ENCODE results near the gene IL1A. TPM values are rescaled to one million over a fixed set of nuclear protein-coding genes. Genes with fewer than 3 reads are reported as not detected.

Gene IL1A
- total and polyA plus RNA-seq, 10 of the 15 experiments (the other 5 are each of a cell fraction or from before 2014, with no cell fraction given), result 0.10 to 8.7 (median 6.9) TPM

DNA sequence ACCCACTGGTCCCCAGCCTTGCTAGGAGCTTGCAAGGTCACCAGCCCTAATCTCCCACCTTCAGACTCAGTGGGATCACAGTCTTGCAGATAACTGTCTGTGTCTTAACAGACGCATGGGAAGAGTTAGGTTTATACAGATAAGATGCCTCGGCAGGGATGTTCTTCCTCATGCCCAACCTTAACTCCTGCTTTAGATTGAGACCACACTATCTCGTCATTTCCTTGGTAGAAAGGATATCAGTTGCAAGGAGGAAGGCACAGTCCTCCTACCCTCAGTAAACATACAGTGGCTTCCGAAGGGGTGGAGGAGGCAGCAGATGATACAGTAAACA lies 56.3 kb downstream of the IL1A start:
- H3K27me3 ChIP-seq (replicated peaks in 1 of 2; ENCODE audit: control insufficient read depth in 2 of 2, insufficient read depth in 2 of 2, low read length in 1 of 2), result no peaks in the 10 kb centered on the region
- TF ChIP-seq CHD4 (IDR thresholded peaks at IDR 0.05), result no peak
- TF ChIP-seq SMAD1 (IDR thresholded peaks at IDR 0.05; ENCODE audit: low read depth, partially characterized antibody), result no peak
- TF ChIP-seq PAX5 (IDR thresholded peaks at IDR 0.05; ENCODE audit: borderline replicate concordance, low read depth, low read length), result no peak
- H3K4me2 ChIP-seq (ENCODE audit: control insufficient read depth, insufficient read depth), result no peak overlapping the region
- ATAC-seq, result no peak
- H3K27ac ChIP-seq (ENCODE audit: control insufficient read depth, insufficient read depth), result no peak overlapping the region
- SMC1A ChIA-PET (ENCODE audit: uncharacterized antibody, unreplicated experiment), result interaction anchor here (0.6 to 10.9 kb wide), 24 partner anchors 11 to 239 kb away, joined by 3 to 455 read pairs (median 6); partner anchors contain the start of gene SLC20A1
- H4K20me1 ChIP-seq (ENCODE audit: control insufficient read depth, insufficient read depth), result no peaks in the 10 kb centered on the region
- no peaks in the 10 kb centered on the region for H3K9me3 ChIP-seq (replicated peaks; ENCODE audit: control insufficient read depth, insufficient read depth, low read length)
- no peak overlapping the region for H2AFZ ChIP-seq (ENCODE audit: control insufficient read depth, low read depth, low read length)
- CTCF ChIA-PET, result interaction anchor here (0.8 to 12.8 kb wide), 21 partner anchors 9 to 247 kb away, joined by 3 to 671 read pairs (median 18); partner anchors contain the start of genes CHCHD5 and SLC20A1
- FAIRE-seq, result no peak
- peaks cover 22% of the 10 kb centered on the region for H3K4me1 ChIP-seq (ENCODE audit: control insufficient read depth, insufficient read depth, low read length)
- no peaks in the 10 kb centered on the region; a peak in 1 of 4 replicates for H3K36me3 ChIP-seq (ENCODE audit: control insufficient read depth in 2 of 2, insufficient read depth in 2 of 2, low read length in 1 of 2)
- in situ Hi-C loops (cut with MboI), result no loop called here
- no peak overlapping the region for H3K9ac ChIP-seq (ENCODE audit: control insufficient read depth, insufficient read depth, low read length)
- RAD21 ChIA-PET (ENCODE audit: unreplicated experiment), result interaction anchor here (0.8 to 10.7 kb wide), 13 partner anchors 20 to 231 kb away, joined by 3 to 494 read pairs (median 45); partner anchors contain the start of genes CHCHD5 and SLC20A1
- H3K79me2 ChIP-seq (ENCODE audit: control insufficient read depth, insufficient read depth, low read length), result no peaks in the 10 kb centered on the region
- no peak for DNase-seq (ENCODE audit: low read depth, low spot score)
- no peak overlapping the region for H3K4me3 ChIP-seq
- 70% methylated on average over 4 of the region's 4 CpGs for WGBS (ENCODE audit: insufficient coverage, insufficient replicate concordance, low lambda C conversion rate, missing lambda C conversion rate)
- intact Hi-C loops (cut with micrococcal nuclease; ENCODE audit: unreplicated experiment), result loop anchor here (5.0 kb wide), 1 partner anchor 246 kb away; the partner anchor contains the start of gene TTL
- BruUV-seq (replicated peaks), result no TSS peak
- POLR2A ChIA-PET, result interaction anchor here (1.1 to 4.9 kb wide), 8 partner anchors 15 to 145 kb away, joined by 3 to 41 read pairs (median 10); no protein-coding TSS in a partner anchor

DNA sequence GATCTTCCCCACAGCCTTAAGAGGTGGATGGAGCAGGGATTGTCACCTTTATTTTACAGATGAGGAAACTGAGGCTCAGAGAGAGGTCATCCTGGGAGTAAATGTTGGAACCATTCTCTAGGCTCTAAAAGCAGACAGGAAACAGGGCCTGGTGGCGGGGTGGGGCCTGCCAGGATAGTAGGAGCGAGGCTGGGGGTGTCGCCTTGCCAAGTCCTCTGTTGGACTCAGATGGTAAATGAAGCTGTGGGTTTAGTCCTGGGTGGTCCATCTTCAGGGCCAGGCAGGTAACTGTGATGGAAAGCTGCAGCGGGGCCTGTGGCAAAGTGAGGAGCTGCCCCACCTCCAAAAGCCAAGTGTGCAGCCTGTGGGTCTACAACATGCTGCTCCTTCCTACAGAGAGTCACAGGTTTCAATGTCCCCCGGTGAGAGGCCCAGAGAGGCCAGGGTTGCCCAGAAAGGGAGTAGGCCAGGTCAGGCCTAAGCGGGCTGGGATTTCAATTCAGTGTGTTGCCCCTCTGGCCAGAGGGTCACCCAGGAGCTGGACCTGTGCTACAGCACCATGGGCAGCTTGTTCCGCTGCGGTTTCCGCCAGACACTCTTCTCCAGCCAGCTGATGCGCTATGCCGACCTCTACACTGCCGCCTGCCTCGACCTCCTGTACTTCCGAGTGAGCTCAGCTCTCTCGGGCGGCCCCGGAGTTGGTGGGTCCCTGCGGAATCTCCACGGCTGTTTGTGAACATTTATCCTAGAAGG lies 56.8 kb downstream of the IL1A start:
- ChIA-PET POLR2A (interaction anchor here (1.1 to 4.9 kb wide), 9 partner anchors 15 to 144 kb away, joined by 3 to 51 read pairs (median 11); no protein-coding TSS in a partner anchor), RAD21 (ENCODE audit: unreplicated experiment) (interaction anchor here (0.7 to 10.7 kb wide), 20 partner anchors 10 to 231 kb away, joined by 3 to 494 read pairs (median 22); partner anchors contain the start of genes CHCHD5 and SLC20A1), SMC1A (ENCODE audit: uncharacterized antibody, unreplicated experiment) (interaction anchor here (0.6 to 10.9 kb wide), 32 partner anchors 10 to 239 kb away, joined by 3 to 455 read pairs (median 10); partner anchors contain the start of genes CHCHD5 and SLC20A1), CTCF (interaction anchor here (0.6 to 12.8 kb wide), 31 partner anchors 10 to 246 kb away, joined by 3 to 671 read pairs (median 8); partner anchors contain the start of genes CHCHD5 and SLC20A1)
- H3K9ac ChIP-seq (ENCODE audit: control insufficient read depth, insufficient read depth, low read length), result no peak overlapping the region
- 70% methylated on average over 19 of the region's 19 CpGs for WGBS (ENCODE audit: insufficient coverage, insufficient replicate concordance, low lambda C conversion rate, missing lambda C conversion rate)
- H3K79me2 ChIP-seq (ENCODE audit: control insufficient read depth, insufficient read depth, low read length), result no peaks in the 10 kb centered on the region
- intact Hi-C loops (cut with micrococcal nuclease; ENCODE audit: unreplicated experiment), result loop anchor here (5.0 kb wide), 1 partner anchor 245 kb away; the partner anchor contains the start of gene TTL
- no peaks in the 10 kb centered on the region for H3K9me3 ChIP-seq (replicated peaks; ENCODE audit: control insufficient read depth, insufficient read depth, low read length)
- H3K36me3 ChIP-seq (ENCODE audit: control insufficient read depth in 2 of 2, insufficient read depth in 2 of 2, low read length in 1 of 2), result no peaks in the 10 kb centered on the region
- no peak for DNase-seq (ENCODE audit: low read depth, low spot score)
- H3K4me3 ChIP-seq, result no peak overlapping the region
- no peaks in the 10 kb centered on the region for H3K27me3 ChIP-seq (replicated peaks in 1 of 2; ENCODE audit: control insufficient read depth in 2 of 2, insufficient read depth in 2 of 2, low read length in 1 of 2)
- H3K27ac ChIP-seq (ENCODE audit: control insufficient read depth, insufficient read depth), result no peak overlapping the region
- H2AFZ ChIP-seq (ENCODE audit: control insufficient read depth, low read depth, low read length), result no peak overlapping the region
- BruUV-seq (replicated peaks), result no TSS peak
- no peak for FAIRE-seq
- TF ChIP-seq STAT3 (IDR thresholded peaks at IDR 0.05; ENCODE audit: low read depth, low read length), result no peak
- no peaks in the 10 kb centered on the region for H4K20me1 ChIP-seq (ENCODE audit: control insufficient read depth, insufficient read depth)
- H3K4me1 ChIP-seq (ENCODE audit: control insufficient read depth, insufficient read depth, low read length), result peaks cover 22% of the 10 kb centered on the region
- ATAC-seq, result no peak
- H3K4me2 ChIP-seq (ENCODE audit: control insufficient read depth, insufficient read depth), result no peak overlapping the region
- in situ Hi-C loops (cut with MboI), result no loop called here

All from GM12878 (cell line).